NT2/D1 (cell line): ENCODE data around the gene MAP1LC3A.
"Not testable (repeated sequence)": the region's sequence is repeated elsewhere in the genome, so short reads cannot be mapped to it uniquely, and the experiment has no call there.

Source experiments
- DNase-seq: peaks from one replicate; pipeline ENCODE4 v3.0.0-alpha.2; 2011; ENCODE audit warnings: low read depth, low spot score
- H3K27me3 ChIP-seq: 2 replicates; pipeline ENCODE4 v1.6.0; 2011; ENCODE audit warnings: mild to moderate bottlenecking; ENCODE audit not compliant: insufficient read length, insufficient read depth
- H3K36me3 ChIP-seq: 2 replicates; pipeline ENCODE4 v1.6.1; 2011; ENCODE audit warnings: mild to moderate bottlenecking, low read length, mixed read lengths; ENCODE audit not compliant: insufficient read depth, insufficient read length
- H3K4me1 ChIP-seq: 2 replicates; pipeline ENCODE4 v1.5.1; 2011; ENCODE audit not compliant: insufficient read depth, insufficient read length
- H3K4me3 ChIP-seq: 2 replicates; pipeline ENCODE4 v1.5.1; 2011; ENCODE audit warnings: low read depth; ENCODE audit not compliant: insufficient read length
- H3K9ac ChIP-seq: 2 replicates; pipeline ENCODE4 v1.6.0; 2011; ENCODE audit warnings: low read depth; ENCODE audit not compliant: insufficient read length
- H3K9me3 ChIP-seq: 2 replicates; pipeline ENCODE4 v1.5.1; 2011; ENCODE audit warnings: mild to moderate bottlenecking, low read length; ENCODE audit not compliant: insufficient read depth
- SUZ12 ChIP-seq: IDR thresholded peaks from 2 replicates; pipeline ENCODE4 v1.6.1; 2011; ENCODE audit not compliant: insufficient read length, insufficient read depth; ENCODE audit errors: extremely low read depth
- YY1 ChIP-seq: IDR thresholded peaks from 2 replicates; pipeline ENCODE4 v1.6.1; 2011; ENCODE audit not compliant: insufficient read length, insufficient read depth
- ZNF274 ChIP-seq: IDR thresholded peaks from 2 replicates; pipeline ENCODE4 v1.6.1; 2011; ENCODE audit warnings: mild to moderate bottlenecking, low read depth, low read length

Gene MAP1LC3A

GRCh38 chr20:34558320-34559218 lies at the start of gene MAP1LC3A:
MAP1LC3A (plus strand) TSS chr20:34558718; CDS start chr20:34558869, 151 bp downstream.
- H3K27me3 ChIP-seq: no peaks in the 10 kb centered on the region
- H3K4me3 ChIP-seq: peak within 1 kb of the TSS; percentile 49
- H3K9me3 ChIP-seq: no peaks in the 10 kb centered on the region
- TF ChIP-seq YY1 (no peak), SUZ12 (no peak), ZNF274 (no peak)
- peaks cover 3% of the 10 kb centered on the region for H3K36me3 ChIP-seq
- DNase-seq: peak; percentile 66
- H3K4me1 ChIP-seq: no peaks in the 10 kb centered on the region
- peak within 1 kb of the TSS; percentile 37 for H3K9ac ChIP-seq

- Histone ChIP-seq H3K9me3 (no peaks in the 10 kb centered on the region), H3K36me3 (peaks cover 62% of the 10 kb centered on the region), H3K27me3 (no peaks in the 10 kb centered on the region), H3K4me3 (no peak overlapping the region), H3K4me1 (no peaks in the 10 kb centered on the region), H3K9ac (no peak overlapping the region)
- no peak for DNase-seq
- TF ChIP-seq YY1 (no peak), SUZ12 (no peak), ZNF274 (no peak)
Observed at GRCh38 chr20:34510575-34510974, 47.9 kb upstream of the MAP1LC3A start.

- TF ChIP-seq SUZ12: no peak
- no peak for TF ChIP-seq ZNF274
- TF ChIP-seq YY1: no peak
- Histone ChIP-seq H3K4me3 (no peak overlapping the region), H3K9ac (no peak overlapping the region), H3K27me3 (no peaks in the 10 kb centered on the region), H3K4me1 (no peaks in the 10 kb centered on the region), H3K9me3 (no peaks in the 10 kb centered on the region), H3K36me3 (peaks cover 52% of the 10 kb centered on the region)
- no peak for DNase-seq
Observed at GRCh38 chr20:34511891-34512265, 46.6 kb upstream of the MAP1LC3A start.

GRCh38 chr20:34512266-34512954 lies 46.1 kb upstream of the MAP1LC3A start:
- H3K4me3 ChIP-seq: no peak overlapping the region
- H3K9ac ChIP-seq: no peak overlapping the region
- no peaks in the 10 kb centered on the region for H3K4me1 ChIP-seq
- H3K36me3 ChIP-seq: peaks cover 52% of the 10 kb centered on the region
- no peaks in the 10 kb centered on the region for H3K27me3 ChIP-seq
- TF ChIP-seq ZNF274: no peak
- DNase-seq: no peak
- no peaks in the 10 kb centered on the region for H3K9me3 ChIP-seq

- no peaks in the 10 kb centered on the region for H3K27me3 ChIP-seq
- DNase-seq: no peak
- peaks cover 47% of the 10 kb centered on the region for H3K36me3 ChIP-seq
- H3K4me3 ChIP-seq: no peak overlapping the region
- H3K9ac ChIP-seq: no peak overlapping the region
- TF ChIP-seq YY1 (no peak), ZNF274 (no peak), SUZ12 (no peak)
- no peaks in the 10 kb centered on the region for H3K4me1 ChIP-seq
- H3K9me3 ChIP-seq: no peaks in the 10 kb centered on the region
Observed at GRCh38 chr20:34512955-34513419, 45.5 kb upstream of the MAP1LC3A start.

GRCh38 chr20:34514034-34514433 lies 44.5 kb upstream of the MAP1LC3A start:
- H3K4me1 ChIP-seq, DNase-seq, H3K4me3 ChIP-seq, H3K9me3 ChIP-seq, H3K27me3 ChIP-seq: not testable (repeated sequence)
- peaks cover 42% of the 10 kb centered on the region for H3K36me3 ChIP-seq
- H3K9ac ChIP-seq: peak overlapping the region; percentile 8

- Histone ChIP-seq H3K36me3 (peaks cover 41% of the 10 kb centered on the region), H3K27me3 (no peaks in the 10 kb centered on the region), H3K9ac (peak overlapping the region; percentile 91), H3K9me3 (no peaks in the 10 kb centered on the region), H3K4me1 (no peaks in the 10 kb centered on the region), H3K4me3 (peak overlapping the region; percentile 70)
- TF ChIP-seq ZNF274: no peak
- no peak for TF ChIP-seq SUZ12
- TF ChIP-seq YY1: no peak
- no peak for DNase-seq
Observed at GRCh38 chr20:34514897-34515483, 43.5 kb upstream of the MAP1LC3A start.
